Stimulated activated CD8-positive, alpha-beta memory T cell treated with anti-CD3 and anti-CD28 coated beads, Interleukin-7, amount 100 ng/mL, for 4 hours (primary cell): ENCODE measurements around the gene CYBRD1.
A peak's percentile ranks its signal among the peaks of the same experiment; 100 is the strongest.
"Not testable (repeated sequence)": the region's sequence is repeated elsewhere in the genome, so short reads cannot be mapped to it uniquely, and the experiment has no call there.

ENCODE experiments used
- DNase-seq, 2 donors: peaks; one replicate each; pipeline ENCODE4 v3.0.0-alpha.2; 2020; ENCODE audit warnings: low read depth in 2 of 2

The CYBRD1 gene

GRCh38 chr2:171515672-171516298, 6.5 kb upstream of the CYBRD1 start:
- no peak for DNase-seq

GRCh38 chr2:171516793-171517192, 5.5 kb upstream of the CYBRD1 start:
- no peak for DNase-seq

- DNase-seq, result no peak
Measured at GRCh38 chr2:171520471-171520870, 1.8 kb upstream of the CYBRD1 start.

GRCh38 chr2:171521361-171522051, 768 bp upstream of the CYBRD1 start:
- no peak for DNase-seq

GRCh38 chr2:171522788-171523087, 464 bp downstream of the CYBRD1 start:
- no peak for DNase-seq

- peak in 1 of 2 donors; percentile 8 for DNase-seq
Measured at GRCh38 chr2:171523088-171524017, 1.1 kb downstream of the CYBRD1 start.

- no peak for DNase-seq
Measured at GRCh38 chr2:171524018-171524401, 1.7 kb downstream of the CYBRD1 start.

- no peak for DNase-seq
Measured at GRCh38 chr2:171529914-171530313, 7.6 kb downstream of the CYBRD1 start.

GRCh38 chr2:171530378-171530777, 8.1 kb downstream of the CYBRD1 start:
- no peak for DNase-seq

- DNase-seq, result not testable (repeated sequence)
Measured at GRCh38 chr2:171530859-171531258, 8.6 kb downstream of the CYBRD1 start.

- DNase-seq, result no peak
Measured at GRCh38 chr2:171531291-171531690, 9.0 kb downstream of the CYBRD1 start.

GRCh38 chr2:171531836-171532450, 9.7 kb downstream of the CYBRD1 start:
- no peak for DNase-seq

- no peak for DNase-seq
Measured at GRCh38 chr2:171533331-171533730, 11.1 kb downstream of the CYBRD1 start.

- not testable (repeated sequence) for DNase-seq
Measured at GRCh38 chr2:171535528-171535927, 13.3 kb downstream of the CYBRD1 start.

- no peak for DNase-seq
Measured at GRCh38 chr2:171540437-171540836, 18.2 kb downstream of the CYBRD1 start.

- DNase-seq, result no peak
Measured at GRCh38 chr2:171541202-171541887, 19.1 kb downstream of the CYBRD1 start.

GRCh38 chr2:171545086-171545485, 22.8 kb downstream of the CYBRD1 start:
- no peak for DNase-seq

GRCh38 chr2:171547256-171547655, 25.0 kb downstream of the CYBRD1 start:
- no peak for DNase-seq

- DNase-seq, result no peak
Measured at GRCh38 chr2:171547720-171548119, 25.4 kb downstream of the CYBRD1 start.

GRCh38 chr2:171550613-171551012, 28.3 kb downstream of the CYBRD1 start:
- no peak for DNase-seq

GRCh38 chr2:171551836-171552235, 29.6 kb downstream of the CYBRD1 start:
- no peak for DNase-seq

GRCh38 chr2:171553236-171553635, 31.0 kb downstream of the CYBRD1 start:
- DNase-seq, result no peak
